ENCODE data around the gene EPS8L2. TPM values are rescaled to one million over a fixed set of nuclear protein-coding genes. Genes with fewer than 3 reads are reported as not detected.

The EPS8L2 gene
- total RNA-seq, 1 donor from 2014 or later, result 76.7 TPM

DNA sequence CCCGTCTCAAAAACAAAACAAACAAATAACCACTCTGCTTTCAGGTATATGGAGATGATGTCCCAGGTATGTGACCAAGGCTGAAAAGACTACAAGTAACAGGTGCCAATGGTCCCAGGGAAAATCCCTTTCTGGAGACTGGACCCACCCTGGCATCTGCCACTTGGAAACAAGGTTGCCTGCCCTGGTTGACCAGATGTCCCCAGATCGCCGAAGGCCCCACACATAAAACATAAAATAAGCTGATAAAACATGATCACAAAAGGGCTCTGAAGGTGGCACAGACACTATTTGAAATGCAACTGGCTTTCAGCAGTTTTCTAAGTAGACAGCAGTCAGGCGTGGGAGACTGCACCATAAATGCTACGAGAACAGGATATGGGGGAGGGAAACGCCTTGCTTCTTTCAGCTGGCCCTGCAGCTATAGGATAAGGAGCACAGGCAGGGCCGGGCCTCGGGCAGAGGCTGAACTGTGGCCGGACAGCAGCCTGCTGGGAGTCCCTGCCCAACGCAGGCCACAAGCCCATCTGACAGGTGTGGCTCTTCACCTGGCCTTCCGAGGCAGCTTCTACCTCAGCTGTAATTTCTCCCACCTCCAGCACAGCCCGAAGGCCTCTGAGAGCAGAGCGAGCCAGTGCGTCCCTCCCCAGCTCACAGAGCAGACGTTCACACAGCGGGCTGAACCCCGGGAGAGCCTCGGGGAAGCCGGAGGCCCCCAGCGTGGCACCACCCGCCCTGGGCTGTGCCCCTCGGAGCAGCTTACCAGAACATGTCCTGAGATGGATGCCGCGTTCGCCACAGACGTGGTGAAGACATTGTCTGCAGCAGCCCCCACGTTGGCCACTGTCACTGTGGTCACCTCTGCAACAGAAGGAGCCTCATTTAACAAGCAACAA is 15.0 kb upstream of the EPS8L2 start:
- intact Hi-C loops (cut with DNase I), result no loop called here
- H3K36me3 ChIP-seq, result peaks cover 28 to 34% of the 10 kb centered on the region in 2 donors
- TF ChIP-seq, protein P1, sequence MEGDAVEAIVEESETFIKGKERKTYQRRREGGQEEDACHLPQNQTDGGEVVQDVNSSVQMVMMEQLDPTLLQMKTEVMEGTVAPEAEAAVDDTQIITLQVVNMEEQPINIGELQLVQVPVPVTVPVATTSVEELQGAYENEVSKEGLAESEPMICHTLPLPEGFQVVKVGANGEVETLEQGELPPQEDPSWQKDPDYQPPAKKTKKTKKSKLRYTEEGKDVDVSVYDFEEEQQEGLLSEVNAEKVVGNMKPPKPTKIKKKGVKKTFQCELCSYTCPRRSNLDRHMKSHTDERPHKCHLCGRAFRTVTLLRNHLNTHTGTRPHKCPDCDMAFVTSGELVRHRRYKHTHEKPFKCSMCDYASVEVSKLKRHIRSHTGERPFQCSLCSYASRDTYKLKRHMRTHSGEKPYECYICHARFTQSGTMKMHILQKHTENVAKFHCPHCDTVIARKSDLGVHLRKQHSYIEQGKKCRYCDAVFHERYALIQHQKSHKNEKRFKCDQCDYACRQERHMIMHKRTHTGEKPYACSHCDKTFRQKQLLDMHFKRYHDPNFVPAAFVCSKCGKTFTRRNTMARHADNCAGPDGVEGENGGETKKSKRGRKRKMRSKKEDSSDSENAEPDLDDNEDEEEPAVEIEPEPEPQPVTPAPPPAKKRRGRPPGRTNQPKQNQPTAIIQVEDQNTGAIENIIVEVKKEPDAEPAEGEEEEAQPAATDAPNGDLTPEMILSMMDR (IDR thresholded peaks at IDR 0.05), result no peak
- no peaks in the 10 kb centered on the region for H3K27me3 ChIP-seq
- H3K27ac ChIP-seq, result no peak overlapping the region
- H3K4me3 ChIP-seq, result no peak overlapping the region
- H3K9me3 ChIP-seq, result no peaks in the 10 kb centered on the region
- DNase-seq (ENCODE audit: low spot score in 2 of 2), result no peak
- H3K4me1 ChIP-seq, result peaks cover 11 to 14% of the 10 kb centered on the region in 2 donors

DNA sequence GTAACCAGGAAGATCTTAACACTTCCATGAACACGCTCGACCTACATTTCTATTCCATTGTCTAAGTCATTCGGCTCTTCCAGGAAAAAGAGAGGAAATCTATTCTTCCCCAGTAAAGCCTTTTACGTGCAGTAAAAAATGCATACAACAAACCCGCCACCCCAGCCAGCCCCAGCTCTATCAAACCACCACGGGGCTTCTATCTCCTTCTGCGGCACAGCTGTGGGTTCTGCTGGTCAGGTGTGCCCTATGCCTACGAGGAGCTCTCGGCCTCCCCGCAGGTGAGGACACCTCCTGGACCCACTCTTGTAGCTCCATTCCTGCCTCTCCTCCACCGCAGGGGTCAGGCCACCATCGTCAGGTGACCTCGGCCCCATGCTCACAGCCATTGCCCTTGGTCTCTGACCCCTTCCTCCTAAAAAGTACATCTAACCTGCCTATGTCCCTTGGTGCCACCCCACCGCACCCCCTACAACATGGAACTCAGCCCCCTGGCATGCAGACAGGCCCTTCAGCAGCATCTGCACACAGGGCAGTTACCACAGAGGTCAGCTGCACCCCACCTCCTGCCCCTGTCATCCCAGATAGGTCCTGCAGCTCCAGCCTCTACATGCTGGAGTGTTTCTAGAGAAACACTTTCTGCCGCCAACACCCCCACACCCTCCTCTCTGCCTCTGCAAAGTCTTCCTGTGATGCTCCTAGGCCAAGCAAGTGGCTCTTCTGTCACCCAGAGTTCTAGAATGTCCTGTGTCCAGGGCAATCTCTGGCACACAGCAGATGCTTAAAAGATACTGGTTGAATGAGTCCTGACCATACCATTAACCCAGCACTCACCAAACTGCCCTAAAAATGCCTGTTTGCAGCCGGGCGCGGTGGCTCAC is 14.1 kb upstream of the EPS8L2 start:
- Histone ChIP-seq H3K4me3 (no peak overlapping the region), H3K36me3 (peaks cover 23 to 25% of the 10 kb centered on the region in 2 donors), H3K4me1 (peaks cover 11 to 19% of the 10 kb centered on the region in 2 donors), H3K27me3 (no peaks in the 10 kb centered on the region), H3K27ac (no peak overlapping the region), H3K9me3 (no peaks in the 10 kb centered on the region)
- DNase-seq (ENCODE audit: low spot score in 2 of 2), result no peak
- intact Hi-C loops (cut with DNase I), result no loop called here
- TF ChIP-seq, protein P1 (IDR thresholded peaks at IDR 0.05), result no peak

- Histone ChIP-seq H3K9me3 (no peaks in the 10 kb centered on the region), H3K4me3 (peak overlapping the region in 1 of 2 donors; percentile 97), H3K36me3 (peaks cover 14 to 18% of the 10 kb centered on the region in 2 donors), H3K27me3 (no peaks in the 10 kb centered on the region), H3K27ac (peak overlapping the region in 1 of 2 donors; percentile 100), H3K4me1 (peaks cover 14 to 28% of the 10 kb centered on the region in 2 donors)
- TF ChIP-seq, protein P1 (IDR thresholded peaks at IDR 0.05), result no peak
- intact Hi-C loops (cut with DNase I), result no loop called here
- DNase-seq (ENCODE audit: low spot score in 2 of 2), result no peak
Measured at GRCh38 chr11:692824-693414, 13.1 kb upstream of the EPS8L2 start.

GRCh38 chr11:693415-693831 is 12.6 kb upstream of the EPS8L2 start:
- intact Hi-C loops (cut with DNase I), result no loop called here
- Histone ChIP-seq H3K36me3 (peaks cover 9 to 13% of the 10 kb centered on the region in 2 donors), H3K9me3 (no peaks in the 10 kb centered on the region), H3K27ac (peak overlapping the region; percentile 31 to 100), H3K4me1 (peaks cover 14 to 33% of the 10 kb centered on the region in 2 donors), H3K4me3 (peak overlapping the region in 1 of 2 donors; percentile 97), H3K27me3 (no peaks in the 10 kb centered on the region)
- TF ChIP-seq, protein P1 (IDR thresholded peaks at IDR 0.05), result no peak
- no peak for DNase-seq (ENCODE audit: low spot score in 2 of 2)

DNA sequence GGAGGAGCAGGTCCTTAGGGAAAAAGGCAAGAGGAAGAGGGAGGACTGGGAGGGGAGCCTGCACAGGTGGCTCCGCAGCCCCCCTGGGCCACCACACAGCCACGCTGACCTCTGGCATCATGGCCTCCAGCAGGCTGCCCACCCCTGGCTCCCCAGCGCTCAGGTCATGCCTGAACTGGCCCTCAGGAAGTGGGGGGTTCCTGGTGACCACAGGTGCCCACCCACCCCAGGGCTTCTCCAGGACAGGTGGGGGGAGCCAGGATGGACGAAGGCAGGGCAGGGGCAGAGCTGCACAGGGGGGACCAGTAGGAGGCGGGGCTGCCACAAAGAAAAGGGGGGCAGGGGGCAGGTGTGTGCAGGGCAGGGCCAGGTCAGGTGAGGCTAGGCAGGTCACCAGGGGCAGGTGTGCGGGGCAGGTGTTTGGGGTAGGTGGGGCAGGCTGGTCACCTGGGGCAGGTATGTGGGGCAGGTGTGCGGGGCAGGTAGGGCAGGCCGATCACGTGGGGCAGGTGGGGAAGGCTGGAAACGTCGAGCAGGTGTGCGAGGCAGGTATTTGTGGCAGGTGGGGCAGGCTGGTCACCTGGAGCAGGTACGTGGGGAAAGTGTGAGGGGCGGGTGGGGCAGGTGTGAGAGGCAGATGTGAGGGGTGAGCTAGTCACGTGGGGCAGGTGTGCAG is 12.0 kb upstream of the EPS8L2 start:
- no peaks in the 10 kb centered on the region for H3K9me3 ChIP-seq
- intact Hi-C loops (cut with DNase I), result no loop called here
- H3K27me3 ChIP-seq, result no peaks in the 10 kb centered on the region
- H3K4me3 ChIP-seq, result peak overlapping the region; percentile 93 to 97
- H3K36me3 ChIP-seq, result peaks cover 5 to 7% of the 10 kb centered on the region in 2 donors
- TF ChIP-seq, protein P1 (IDR thresholded peaks at IDR 0.05), result no peak
- no peak for DNase-seq (ENCODE audit: low spot score in 2 of 2)
- H3K27ac ChIP-seq, result peak overlapping the region; percentile 100
- peaks cover 14 to 37% of the 10 kb centered on the region in 2 donors for H3K4me1 ChIP-seq

Data from ascending aorta (tissue), 2 donors.